GM10248 (cell line): ENCODE data around the gene PTPRG.

ENCODE experiments used
- CTCF ChIA-PET: fragments of 300-600 bp; sonication (Branson Sonifier 250); formaldehyde crosslinking; extraction: SDS; loops from one replicate; lab custom pipeline; 2021; ENCODE audit warnings: antibody characterized with exemption; lab: Yijun Ruan, JAX
- POLR2A ChIA-PET: fragments of 350-650 bp; sonication (Branson Sonifier 250); formaldehyde crosslinking; extraction: SDS; loops from one replicate; lab custom pipeline; 2020; ENCODE audit warnings: antibody characterized with exemption; lab: Yijun Ruan, JAX
- DNase-seq: peaks from one replicate; pipeline ENCODE4 v3.0.0; 2012; ENCODE audit errors: extremely low spot score
- TF ChIP-seq, protein P1 (sequence below): IDR thresholded peaks from 2 replicates; pipeline ENCODE4 v1.5.1; 2012; ENCODE audit warnings: mild to moderate bottlenecking, low read depth; ENCODE audit errors: extremely low read depth, missing control alignments, control extremely low read depth

The PTPRG gene

DNA sequence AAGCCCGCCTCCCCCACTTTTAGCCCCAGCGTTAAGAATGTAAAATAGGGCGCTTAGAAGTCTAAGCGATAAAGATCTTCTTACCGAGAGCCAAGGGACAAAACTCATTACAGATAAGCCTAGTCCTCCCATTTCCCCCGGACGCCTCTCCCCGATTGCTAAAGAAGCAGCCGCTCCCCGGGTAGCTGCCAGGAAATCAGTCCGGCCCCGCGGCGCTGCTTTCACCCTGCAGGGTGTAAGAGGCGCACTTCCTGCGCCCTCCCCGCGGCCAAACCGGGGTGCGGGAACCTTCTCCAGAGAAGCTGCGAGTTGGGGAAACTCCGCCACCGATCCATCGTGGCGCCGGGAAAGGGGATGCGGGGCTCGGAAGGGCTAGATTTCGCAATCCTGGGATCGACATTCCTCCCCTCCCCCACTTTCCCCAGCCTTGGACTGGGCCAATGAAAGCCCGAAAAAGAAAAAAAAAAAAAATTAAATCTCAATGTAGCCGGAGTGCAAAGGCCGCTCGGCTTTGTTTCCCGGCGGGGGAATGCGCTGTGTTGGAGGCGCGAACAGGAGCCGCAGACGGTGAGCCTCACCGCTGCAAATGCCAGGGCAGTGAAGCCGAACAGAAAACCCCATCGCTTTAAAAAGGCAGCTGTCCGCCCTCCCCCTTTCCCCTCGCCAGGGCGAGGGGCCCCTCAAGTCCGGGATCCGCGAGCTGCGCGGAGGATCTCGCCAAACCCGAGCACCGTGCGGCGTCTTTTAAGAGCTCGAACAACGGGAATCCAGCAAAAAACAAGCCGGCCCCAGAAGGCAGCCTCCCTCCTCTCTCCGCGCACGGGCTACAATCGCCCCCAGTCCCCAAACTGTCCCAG lies 626 bp upstream of the PTPRG start:
- DNase-seq: peak; percentile 53
- TF ChIP-seq, protein P1, sequence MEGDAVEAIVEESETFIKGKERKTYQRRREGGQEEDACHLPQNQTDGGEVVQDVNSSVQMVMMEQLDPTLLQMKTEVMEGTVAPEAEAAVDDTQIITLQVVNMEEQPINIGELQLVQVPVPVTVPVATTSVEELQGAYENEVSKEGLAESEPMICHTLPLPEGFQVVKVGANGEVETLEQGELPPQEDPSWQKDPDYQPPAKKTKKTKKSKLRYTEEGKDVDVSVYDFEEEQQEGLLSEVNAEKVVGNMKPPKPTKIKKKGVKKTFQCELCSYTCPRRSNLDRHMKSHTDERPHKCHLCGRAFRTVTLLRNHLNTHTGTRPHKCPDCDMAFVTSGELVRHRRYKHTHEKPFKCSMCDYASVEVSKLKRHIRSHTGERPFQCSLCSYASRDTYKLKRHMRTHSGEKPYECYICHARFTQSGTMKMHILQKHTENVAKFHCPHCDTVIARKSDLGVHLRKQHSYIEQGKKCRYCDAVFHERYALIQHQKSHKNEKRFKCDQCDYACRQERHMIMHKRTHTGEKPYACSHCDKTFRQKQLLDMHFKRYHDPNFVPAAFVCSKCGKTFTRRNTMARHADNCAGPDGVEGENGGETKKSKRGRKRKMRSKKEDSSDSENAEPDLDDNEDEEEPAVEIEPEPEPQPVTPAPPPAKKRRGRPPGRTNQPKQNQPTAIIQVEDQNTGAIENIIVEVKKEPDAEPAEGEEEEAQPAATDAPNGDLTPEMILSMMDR: no peak
- ChIA-PET POLR2A (no interaction called here), CTCF (no interaction called here)

GRCh38 chr3:61562042-61562720 lies 810 bp downstream of the PTPRG start:
- TF ChIP-seq, protein P1: no peak
- ChIA-PET POLR2A (no interaction called here), CTCF (no interaction called here)
- DNase-seq: peak; percentile 38

- TF ChIP-seq, protein P1: no peak
- ChIA-PET CTCF (interaction anchor here (1.8 kb wide), 1 partner anchor 15 kb away, joined by 4 read pairs; no protein-coding TSS in a partner anchor), POLR2A (no interaction called here)
- DNase-seq: peak; percentile 17
These were observed 1.4 kb downstream of the PTPRG start for GRCh38 chr3:61562721-61563312.

GRCh38 chr3:61563313-61564271 lies 2.2 kb downstream of the PTPRG start:
- TF ChIP-seq, protein P1: no peak
- ChIA-PET CTCF (interaction anchor here (0.7 to 1.8 kb wide), 5 partner anchors 10 to 625 kb away, joined by 3 to 8 read pairs (median 4); no protein-coding TSS in a partner anchor), POLR2A (no interaction called here)
- DNase-seq: no peak

- ChIA-PET CTCF (interaction anchor here (0.7 to 1.8 kb wide), 5 partner anchors 9 to 624 kb away, joined by 3 to 8 read pairs (median 4); no protein-coding TSS in a partner anchor), POLR2A (no interaction called here)
- TF ChIP-seq, protein P1: peak; percentile 36
- DNase-seq: peak; percentile 34
These were observed 3.2 kb downstream of the PTPRG start for GRCh38 chr3:61564395-61565059.
